A172 (cell line): ENCODE data around the gene SNX18. TPM values are rescaled to one million over a fixed set of nuclear protein-coding genes. Genes with fewer than 3 reads are reported as not detected.
"Not testable (repeated sequence)": the region's sequence is repeated elsewhere in the genome, so short reads cannot be mapped to it uniquely, and the experiment has no call there.

Experiments used
- DNase-seq: peaks from one replicate; pipeline ENCODE4 v3.0.0-alpha.2; 2015; ENCODE audit warnings: low spot score
- total RNA-seq: library from RNA; depleted of rRNA; stranded (reverse); fragments of >200 nt; shearing (Covaris generic); gene quantifications from 2 replicates; pipeline ENCODE4 v1.2.3, GENCODE V29; 2014; rRNA removed

The SNX18 gene, protein sequence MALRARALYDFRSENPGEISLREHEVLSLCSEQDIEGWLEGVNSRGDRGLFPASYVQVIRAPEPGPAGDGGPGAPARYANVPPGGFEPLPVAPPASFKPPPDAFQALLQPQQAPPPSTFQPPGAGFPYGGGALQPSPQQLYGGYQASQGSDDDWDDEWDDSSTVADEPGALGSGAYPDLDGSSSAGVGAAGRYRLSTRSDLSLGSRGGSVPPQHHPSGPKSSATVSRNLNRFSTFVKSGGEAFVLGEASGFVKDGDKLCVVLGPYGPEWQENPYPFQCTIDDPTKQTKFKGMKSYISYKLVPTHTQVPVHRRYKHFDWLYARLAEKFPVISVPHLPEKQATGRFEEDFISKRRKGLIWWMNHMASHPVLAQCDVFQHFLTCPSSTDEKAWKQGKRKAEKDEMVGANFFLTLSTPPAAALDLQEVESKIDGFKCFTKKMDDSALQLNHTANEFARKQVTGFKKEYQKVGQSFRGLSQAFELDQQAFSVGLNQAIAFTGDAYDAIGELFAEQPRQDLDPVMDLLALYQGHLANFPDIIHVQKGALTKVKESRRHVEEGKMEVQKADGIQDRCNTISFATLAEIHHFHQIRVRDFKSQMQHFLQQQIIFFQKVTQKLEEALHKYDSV
- 12.4 and 14.7 TPM in 2 replicates for total RNA-seq

- DNase-seq, result peak; percentile 74
Observed at GRCh38 chr5:54517512-54518145, at the start of gene SNX18. SNX18 (plus strand) TSS chr5:54517759; CDS start chr5:54517953, 194 bp downstream.

DNA sequence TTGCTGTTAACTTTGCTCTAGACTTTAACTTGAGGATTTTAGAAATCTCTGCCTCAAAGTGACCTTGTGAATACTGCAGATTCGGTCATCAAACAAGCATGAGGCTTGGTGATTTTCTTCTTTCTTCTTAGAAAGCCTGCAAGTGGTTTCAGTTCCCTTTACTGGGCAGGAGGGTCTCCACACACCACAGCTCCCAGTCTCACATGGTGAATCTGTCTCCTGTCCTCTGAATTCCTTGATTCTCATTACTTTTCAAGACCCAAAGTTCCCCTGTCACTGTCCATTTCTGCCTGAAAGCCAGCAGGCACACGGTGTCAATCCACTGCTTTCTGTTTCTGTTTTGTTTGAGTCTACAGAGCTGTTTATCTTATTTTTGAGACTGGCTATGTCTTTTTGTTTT lies 47.9 kb upstream of the SNX18 start:
- DNase-seq, result no peak

DNA sequence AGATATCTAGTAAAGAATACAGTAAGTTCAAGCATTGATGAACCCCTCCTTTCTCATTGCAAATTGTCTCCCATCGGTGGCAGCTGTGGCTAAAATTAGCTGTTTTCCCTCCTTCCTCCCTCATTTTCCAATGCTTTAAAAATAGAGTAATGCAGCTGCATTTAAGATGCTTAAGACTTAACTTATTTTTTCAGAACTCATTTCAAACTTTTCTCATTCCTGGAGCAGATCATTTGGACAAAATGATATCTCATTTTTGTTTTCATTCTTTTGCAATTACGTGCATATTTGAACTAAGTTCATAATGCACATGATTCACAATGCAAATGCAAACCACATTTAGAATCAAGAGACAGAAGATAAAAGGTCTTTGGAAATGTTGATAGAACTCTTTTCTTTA lies 47.4 kb upstream of the SNX18 start:
- DNase-seq, result no peak

GRCh38 chr5:54470677-54471076 lies 46.9 kb upstream of the SNX18 start:
- DNase-seq, result no peak

DNA sequence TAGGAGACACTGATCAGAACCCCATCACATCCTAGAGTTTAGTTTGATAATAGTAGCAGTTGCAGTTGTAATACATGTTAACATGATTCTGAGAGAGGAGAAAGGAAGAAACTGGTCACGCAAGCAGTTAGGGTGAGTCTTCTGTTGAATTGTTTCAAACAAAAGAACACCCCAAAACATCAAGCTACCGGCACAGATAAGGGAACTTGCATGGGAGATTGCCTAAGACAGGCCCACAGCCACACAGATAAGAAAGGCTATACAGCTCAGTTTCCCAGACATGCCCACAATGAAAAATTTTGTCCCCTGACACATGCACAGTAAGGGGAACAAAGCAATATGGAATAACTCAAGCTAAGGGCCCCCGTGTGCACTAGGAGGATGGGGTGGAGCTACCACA lies 46.2 kb upstream of the SNX18 start:
- no peak for DNase-seq

DNA sequence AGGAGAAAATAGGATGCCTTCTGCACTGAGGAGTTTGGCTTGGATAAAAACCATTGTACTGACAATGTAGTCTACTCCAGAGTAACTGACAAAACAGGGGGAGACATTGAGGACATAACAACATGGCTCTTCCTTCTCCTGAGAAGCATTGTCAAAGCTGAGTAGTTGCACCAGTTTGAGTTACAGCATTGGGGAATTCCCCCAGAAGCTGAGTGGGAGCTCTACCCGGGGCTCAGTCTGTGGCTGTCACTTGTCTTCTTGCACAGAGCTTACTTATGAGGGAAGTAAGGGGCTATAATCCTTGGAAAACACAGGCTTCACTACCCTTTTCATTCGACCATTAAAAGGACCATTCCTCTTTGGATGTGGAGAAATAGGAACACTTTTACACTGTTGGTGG lies 40.9 kb upstream of the SNX18 start:
- no peak for DNase-seq

DNA sequence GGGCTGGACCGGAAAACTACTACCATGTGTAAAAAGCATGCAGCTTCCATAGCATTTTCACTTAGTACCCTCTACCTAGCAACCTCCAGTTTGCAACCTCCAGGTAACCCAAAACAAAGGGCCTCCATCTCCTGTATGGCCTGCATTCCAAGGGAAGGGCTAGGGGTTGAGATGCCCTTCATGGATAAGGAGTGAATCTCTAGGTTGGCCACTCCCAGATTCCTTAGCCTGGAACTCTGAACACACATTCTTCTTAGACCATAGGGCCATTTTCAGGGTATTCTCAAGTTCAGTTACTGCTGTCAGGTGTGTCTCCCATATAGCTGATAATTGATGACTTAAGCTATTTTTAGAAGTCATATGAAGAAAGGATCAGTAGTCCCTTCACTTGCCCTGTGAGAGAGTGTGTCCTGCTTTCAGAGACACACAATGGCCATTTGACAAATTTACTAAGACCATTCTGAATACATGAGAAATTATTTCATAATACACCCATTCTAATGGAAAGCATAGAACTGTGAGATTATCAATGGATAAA lies 39.5 kb upstream of the SNX18 start:
- DNase-seq, result no peak

DNA sequence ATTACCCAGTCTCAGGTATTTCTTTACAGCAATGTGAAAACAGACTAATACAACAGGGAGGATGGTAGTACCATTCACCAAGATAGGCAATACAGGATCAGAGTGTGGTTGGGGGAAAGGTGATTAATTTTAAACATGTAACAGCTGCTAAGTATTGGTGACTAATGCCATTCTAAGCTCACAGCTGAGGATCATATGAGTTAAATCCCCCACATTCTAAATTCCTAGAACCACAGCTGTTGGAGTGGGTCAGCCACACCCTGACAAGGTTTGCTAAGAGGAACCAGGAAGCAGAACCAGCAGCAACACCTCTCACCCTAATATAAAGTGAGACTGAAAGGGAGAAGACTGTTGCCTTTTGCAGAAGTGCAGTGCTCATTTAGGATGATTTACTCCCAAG lies 37.3 kb upstream of the SNX18 start:
- DNase-seq, result no peak

DNA sequence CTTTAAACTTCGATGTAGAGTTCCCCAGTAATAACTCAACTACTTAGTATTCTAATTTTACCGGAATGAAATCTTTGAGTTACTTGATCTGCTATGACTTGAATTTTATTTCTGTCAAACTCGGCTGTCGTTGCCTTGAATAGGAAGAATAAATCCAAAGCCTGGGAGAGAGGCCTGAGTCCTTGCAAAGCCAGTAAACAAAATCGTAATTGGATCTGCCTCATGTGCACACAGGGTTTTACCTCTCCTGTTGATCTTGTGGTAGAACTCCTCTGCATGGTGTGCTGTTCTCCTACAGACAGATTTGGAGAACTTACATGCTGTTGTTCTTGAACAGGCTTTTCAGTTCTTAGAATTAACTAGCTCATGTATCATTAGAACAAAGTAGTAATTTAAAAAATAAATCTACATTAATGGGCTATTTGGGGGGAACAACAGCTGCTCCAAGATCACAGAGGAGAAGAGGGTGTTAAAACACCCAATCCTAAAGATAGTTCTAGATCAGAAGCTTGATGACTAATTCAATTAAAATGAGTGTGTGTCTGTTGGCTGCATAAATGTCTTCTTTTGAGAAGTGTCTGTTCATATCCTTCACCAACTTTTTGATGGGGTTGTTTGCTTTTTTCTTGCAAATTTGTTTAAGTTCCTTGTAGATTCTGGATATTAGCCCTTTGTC lies 33.2 kb upstream of the SNX18 start:
- DNase-seq, result no peak

DNA sequence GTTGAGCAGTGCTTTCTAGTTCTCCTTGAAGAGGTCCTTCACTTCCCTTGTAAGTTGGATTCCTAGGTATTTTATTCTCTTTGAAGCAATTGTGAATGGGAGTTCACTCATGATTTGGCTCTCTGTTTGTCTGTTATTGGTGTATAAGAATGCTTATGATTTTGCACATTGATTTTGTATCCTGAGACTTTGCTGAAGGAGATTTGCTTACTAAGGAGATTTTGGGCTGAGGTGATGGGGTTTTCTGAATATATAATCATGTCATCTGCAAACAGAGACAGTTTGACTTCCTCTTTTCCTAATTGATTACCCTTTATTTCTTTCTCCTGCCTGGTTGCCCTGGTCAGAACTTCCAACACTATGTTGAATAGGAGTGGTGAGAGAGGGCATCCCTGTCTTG lies 31.9 kb upstream of the SNX18 start:
- DNase-seq, result not testable (repeated sequence)

DNA sequence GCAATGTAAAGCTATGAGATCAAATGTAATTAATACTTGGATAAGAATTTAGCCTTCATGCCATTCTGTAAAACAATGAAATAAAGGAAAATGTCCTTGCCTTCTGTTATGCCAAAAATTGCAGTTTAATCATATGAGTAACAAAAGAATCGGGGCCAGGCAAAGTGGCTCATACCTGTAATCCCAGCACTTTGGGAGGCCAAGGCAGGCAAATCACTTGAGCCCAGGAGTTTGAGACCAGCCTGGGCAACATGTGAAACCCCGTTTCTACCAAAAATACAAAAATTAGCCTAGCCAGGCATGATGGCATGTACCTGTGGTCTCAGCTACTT lies 27.9 kb upstream of the SNX18 start:
- DNase-seq, result not testable (repeated sequence)

DNA sequence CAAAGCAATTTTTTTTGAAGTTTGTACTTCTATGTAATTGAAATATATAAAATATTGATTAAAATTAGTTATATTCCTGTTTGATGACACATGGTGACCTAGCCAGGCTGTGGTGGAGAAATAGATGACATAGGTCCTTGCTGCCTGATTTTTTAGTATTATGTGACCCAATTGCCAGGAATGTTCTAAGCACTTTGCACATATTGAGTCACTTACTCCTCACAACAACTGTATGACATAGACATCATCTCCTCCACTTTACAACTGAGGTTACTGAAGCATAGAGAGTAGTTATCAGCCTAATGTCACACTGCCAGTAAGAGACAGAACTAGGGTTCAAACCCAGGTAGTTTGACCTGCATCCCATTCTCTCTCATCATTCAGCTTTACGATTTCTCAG lies 26.2 kb upstream of the SNX18 start:
- no peak for DNase-seq

- DNase-seq, result no peak
Observed at GRCh38 chr5:54492178-54492577, 25.4 kb upstream of the SNX18 start.

DNA sequence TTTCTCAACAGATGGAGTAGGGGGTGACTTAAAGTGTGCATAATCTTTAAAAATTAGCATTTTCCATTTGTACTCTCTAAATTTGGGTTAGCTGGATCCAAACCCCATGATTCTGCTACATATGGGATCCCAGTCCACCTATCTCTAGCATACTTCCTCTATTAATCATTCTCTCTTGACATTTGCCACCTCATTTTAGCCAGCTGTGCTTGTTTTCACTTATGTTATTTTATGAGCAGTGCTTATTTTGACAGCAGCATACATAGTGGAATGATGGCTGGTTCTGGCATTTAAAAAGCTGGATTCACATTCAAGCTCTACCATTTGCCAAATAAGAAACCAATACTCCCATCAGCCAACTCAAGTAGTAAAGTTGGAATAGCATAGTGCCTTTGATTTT lies 22.5 kb upstream of the SNX18 start:
- DNase-seq, result no peak

DNA sequence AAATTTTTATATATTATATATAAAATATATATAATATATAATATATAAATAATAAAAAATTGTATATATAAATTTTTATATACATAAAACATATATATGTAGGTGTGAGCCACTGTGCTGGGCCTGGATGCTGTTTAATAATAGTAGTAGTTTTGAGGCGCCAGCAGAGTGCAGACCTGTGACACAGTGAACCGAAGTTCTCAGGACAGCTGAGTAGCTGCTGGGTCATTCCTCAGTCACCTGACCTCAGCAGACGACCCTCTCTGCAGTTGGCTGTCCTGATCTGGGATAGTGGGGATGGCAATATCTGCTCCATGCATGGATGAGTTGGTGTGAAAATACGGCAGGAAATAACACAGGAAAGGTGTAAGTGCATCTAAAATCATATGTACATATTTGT lies 3.3 kb upstream of the SNX18 start:
- no peak for DNase-seq

- DNase-seq, result no peak
Observed at GRCh38 chr5:54514841-54515432, 2.6 kb upstream of the SNX18 start.

DNA sequence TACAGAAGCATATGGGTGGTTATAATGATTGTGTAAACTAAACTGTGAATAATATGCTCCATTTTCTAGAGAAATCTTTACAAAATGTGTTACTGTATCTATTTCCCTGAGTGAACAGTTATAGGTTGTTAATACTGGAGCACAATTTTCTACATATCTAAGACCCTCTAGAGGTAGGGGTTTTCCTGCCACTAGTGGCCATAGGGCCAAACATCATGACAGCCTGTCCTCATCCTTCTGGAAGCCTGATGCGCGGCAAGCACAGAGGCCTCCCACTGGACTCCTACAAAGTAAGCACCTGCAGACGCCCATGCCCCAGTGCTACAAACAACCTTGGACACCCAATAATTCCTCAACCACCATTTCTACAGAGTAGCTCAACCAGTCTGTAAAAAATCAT lies 1.9 kb upstream of the SNX18 start:
- DNase-seq, result no peak

GRCh38 chr5:54516051-54516655 lies 1.4 kb upstream of the SNX18 start:
- no peak for DNase-seq

GRCh38 chr5:54517174-54517511 lies 416 bp upstream of the SNX18 start:
- no peak for DNase-seq

GRCh38 chr5:54518146-54518817 lies 723 bp downstream of the SNX18 start:
- DNase-seq, result no peak
